GM19240 (cell line): ENCODE measurements around the gene PCBP3.
"Not testable (repeated sequence)": the region's sequence is repeated elsewhere in the genome, so short reads cannot be mapped to it uniquely, and the experiment has no call there.

Experiments
- DNase-seq: peaks from one replicate; pipeline ENCODE4 v3.0.0; 2011; ENCODE audit warnings: low spot score; ENCODE audit not compliant: insufficient read length

Gene PCBP3

DNA sequence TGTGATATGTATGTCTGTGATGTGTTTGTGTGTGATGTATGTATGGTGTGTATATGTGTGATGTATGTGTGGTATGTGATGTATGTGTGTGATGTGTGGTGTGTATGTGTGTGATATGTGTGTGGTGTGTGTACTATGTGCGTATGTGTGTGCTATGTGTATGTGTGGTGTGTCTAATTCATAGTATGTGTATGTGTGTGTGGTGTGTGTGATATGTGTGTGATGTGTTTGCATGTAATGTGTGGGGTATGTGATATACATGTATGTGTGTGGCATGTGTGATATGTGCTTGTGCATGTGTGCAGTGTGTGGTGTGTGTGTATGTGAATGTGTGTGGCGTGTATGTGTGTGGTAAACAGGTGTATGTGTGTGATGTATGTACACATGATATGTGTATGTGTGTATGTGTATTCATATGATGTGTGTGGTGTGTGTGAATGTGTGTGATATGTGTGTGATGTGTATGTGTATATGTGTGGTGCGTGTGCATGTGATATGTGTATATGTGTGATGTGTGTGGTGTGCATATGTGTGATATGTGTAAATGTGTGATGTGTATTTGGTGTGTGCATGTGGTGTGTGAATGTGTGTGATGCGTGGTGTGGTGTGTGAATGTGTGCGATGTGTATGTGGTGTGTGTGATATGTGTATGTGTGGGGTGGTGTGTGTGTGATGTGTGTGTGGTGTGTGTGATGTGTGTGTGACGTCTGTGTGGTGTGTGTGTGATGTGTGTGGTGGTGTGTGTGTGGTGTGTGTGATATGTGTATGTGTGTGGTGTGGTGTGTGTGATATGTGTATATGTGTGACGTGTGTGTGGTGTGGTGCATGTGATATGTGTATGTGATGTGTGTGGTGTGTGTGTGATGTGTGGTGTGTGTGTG lies 8.0 kb upstream of the PCBP3 start:
- no peak for DNase-seq

DNA sequence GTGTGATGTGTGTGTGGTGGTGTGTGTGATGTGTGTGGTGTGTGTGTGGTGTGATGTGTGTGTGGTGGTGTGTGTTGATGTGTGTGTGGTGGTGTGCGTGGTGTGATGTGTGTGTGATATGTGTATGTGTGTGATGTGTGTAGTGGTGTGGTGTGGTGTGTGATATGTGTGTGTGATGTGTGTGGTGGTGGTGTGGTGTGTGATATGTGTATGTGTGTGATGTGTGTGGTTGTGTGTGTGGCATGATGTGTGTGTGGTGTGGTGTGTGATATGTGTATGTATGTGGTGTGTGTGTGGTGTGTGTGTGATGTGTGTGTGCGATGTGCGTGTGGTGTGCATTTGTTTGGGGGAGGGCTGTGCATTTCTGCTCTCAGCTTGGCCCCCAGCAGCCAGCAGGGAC lies 7.1 kb upstream of the PCBP3 start:
- DNase-seq: no peak

DNA sequence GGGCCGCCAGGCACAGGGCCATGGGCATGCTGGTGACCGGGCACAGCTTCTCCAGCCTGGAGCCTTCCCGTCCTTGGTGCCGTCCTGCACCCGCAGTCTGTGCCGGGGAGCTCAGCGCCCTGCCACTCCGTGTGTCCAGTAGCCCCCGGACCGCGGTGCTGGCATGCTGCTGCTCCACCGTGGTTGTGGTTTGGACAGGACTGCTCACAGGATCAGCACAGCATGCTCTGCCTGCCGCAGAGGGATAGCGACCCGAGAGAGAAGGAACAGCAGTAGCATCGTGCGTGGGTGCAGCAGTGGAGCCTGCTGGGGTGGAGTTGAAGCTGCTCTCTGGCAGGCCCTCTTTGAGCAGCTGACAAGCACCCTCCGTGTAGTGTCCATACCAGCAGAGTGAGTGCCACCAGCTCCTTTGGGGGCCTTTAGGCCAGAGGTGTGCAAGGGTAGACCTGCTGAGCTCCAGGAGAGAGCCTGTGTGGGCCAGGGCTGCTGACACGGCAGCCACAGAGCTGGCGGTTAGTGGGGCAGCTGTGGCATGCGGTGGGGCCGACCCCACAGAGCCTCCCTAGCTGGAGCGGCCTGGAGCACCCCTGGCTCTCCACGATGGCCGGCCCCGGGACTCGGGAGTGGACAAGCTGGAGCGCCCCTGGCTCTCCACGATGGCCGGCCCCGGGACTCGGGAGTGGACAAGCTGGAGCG lies 6.4 kb upstream of the PCBP3 start:
- no peak for DNase-seq

DNA sequence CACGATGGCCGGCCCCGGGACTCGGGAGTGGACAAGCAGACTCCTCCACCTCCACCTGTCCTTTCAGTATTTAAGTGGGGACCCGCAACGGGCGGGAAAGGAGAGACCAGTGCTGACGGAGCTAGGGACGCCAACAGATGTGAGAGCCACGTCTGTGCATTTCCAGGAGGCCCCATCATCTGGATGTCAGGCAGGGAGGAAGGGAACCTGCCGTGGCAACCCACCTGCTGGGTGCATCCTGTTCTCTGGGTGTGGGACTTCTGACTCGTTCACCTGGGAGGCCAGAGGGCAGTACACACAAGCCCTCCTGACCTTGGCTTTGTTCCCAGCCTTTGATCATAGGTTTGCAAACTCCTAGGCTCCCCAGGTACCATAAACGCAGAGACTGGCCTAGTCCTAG lies 5.6 kb upstream of the PCBP3 start:
- no peak for DNase-seq

DNA sequence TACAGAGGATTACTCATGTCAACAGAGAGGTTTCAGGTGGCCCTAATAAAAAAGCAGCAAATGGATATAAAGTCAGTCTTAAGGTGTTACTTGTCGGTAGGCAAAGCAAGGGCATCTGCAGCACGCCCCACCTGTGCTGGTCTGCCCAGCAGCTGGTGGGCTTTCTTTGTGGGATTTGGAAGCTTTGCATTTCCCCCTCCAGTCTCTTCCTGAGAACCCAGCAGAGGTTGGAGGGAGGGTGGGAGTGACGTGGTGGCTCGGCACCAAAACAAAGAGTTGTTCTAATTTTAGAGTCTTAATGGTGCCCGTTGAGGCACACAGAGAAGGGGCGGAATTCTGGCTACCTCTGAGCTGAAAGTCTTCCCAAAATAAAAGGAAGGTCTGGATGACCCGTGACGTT lies 4.8 kb upstream of the PCBP3 start:
- no peak for DNase-seq

DNA sequence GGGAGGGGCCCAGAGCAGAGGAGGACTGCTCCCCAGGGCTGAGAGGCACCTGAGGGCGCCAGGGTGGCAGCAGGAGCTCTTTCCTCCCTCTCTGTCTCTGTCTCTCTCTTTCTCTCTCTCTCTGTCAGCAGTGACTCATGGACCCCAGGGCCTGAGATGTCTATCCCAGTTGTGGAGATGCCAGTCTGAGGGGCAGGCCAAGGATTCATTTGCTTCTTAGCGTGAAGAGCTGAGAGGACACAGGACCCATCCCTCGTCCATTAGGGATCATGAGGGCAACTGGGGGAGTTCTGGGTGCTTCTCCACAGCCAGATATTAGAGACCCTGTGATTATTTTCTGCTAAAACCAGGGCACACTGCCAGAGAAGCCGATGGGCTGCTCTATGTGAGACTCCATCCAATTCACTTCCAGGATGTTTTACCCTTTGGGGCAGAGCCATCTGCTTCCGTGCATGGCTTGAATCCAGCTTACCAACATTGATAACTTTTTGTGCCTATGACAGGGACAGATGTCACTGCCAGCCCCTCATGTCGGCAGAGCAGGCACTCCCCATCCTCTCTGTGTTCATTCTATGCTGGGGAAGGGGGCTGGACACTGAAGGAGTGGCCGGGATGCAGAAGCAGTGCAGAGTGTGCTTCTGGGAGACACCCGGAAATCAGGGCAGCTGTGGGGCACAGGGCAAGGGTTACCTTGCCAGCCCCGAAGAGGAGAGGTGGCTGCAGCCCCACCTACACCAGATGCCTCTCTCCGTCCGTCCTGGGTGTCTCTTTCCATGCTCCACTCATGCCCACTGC lies 4.1 kb upstream of the PCBP3 start:
- DNase-seq: no peak

DNA sequence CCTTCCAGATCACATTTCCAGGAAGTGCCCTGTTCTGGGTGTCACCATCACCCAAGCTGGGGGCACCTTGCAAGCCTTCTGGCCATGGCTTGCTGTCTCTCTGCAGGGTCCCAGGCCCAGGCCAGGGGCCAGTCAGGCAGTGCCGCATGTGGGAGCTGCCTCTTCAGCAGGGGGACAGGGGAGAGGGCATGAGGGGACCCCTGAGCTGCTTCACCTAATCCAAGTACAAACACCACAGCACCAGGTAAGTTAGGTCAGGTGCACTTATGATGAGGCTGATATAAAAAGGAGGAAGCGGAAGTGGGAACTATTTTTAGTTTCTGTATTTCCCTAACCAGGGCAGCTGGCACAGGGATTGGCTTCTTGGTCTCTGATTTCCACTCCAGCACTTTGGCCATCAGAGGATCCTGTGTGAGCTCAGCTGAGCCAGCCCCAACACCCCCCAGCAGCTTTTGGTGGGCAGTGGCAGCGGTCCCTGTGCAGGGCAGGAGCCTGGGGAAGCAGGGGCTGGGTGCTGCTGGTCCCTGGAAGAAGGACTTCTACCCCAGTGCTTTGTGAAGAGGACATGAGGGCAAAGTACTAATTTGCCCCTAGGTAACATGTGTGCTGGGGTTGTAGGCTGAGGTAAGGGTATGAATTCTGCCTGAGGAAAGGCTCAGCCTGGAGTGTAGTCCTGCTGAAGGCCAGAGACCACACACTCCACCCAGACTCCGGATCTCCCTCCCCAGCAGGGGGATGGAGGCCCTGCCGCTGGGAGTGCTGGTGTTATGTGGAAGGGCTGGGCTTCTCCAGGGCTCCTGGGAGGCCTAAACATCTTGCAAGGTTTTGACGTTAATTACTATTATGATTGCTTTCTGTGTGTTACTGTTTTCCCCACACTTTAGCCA lies 3.3 kb upstream of the PCBP3 start:
- DNase-seq: no peak

DNA sequence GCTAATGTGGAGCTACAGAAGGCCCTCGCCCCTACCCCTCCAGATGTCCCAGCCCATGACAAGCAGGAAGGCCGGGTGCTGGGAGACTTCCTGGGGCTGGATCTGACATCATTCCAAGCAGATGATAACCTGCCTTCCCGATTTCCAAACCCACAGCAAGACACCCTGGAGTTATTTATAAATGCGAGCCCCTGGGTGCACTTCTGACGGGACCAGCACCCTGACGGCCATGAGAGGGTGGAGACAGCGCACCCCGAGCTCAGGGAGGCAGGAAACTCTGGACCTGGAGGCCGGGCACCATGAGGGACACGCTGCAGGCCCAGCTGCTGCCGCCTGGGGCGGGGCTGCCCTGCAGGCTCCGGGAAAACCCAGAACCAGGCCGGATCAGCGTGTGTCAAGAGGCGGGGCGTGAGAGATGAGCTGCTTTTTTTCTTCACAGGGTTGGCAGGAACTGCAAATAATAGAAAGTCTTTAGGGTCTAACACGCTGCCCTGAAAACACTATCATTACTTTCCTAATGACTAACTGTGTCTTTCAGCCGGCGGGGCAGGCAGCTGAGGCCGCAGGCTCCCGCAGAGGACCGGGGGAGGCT lies 2.5 kb upstream of the PCBP3 start:
- no peak for DNase-seq

DNA sequence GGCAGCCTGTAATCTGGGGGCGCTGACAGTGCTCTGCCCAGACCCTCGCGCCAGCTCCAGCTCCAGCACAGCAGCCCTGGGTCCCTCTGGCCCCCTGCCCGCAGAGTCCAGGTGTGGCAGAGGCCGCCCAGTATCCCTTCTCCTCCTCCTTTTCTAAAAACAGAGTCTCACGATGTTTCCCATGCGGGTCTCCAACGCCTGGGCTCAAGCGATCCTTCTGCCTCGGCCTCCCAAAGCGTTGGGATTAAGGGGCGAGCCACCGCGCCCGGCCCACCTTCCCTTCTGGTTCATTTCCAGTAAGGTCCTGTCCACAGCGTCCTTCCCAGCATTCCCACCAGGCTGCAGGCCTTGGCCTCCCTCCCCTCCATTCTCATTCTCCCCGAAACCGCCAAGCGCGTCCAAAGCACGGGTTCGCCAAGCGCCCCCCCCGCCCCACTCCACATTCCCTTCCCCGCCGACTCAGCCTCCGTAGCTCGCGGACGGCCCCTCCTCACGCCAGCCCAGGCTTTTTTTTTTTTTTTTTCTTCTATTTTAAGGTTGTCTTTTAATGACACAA lies 2.0 kb upstream of the PCBP3 start:
- DNase-seq: no peak

DNA sequence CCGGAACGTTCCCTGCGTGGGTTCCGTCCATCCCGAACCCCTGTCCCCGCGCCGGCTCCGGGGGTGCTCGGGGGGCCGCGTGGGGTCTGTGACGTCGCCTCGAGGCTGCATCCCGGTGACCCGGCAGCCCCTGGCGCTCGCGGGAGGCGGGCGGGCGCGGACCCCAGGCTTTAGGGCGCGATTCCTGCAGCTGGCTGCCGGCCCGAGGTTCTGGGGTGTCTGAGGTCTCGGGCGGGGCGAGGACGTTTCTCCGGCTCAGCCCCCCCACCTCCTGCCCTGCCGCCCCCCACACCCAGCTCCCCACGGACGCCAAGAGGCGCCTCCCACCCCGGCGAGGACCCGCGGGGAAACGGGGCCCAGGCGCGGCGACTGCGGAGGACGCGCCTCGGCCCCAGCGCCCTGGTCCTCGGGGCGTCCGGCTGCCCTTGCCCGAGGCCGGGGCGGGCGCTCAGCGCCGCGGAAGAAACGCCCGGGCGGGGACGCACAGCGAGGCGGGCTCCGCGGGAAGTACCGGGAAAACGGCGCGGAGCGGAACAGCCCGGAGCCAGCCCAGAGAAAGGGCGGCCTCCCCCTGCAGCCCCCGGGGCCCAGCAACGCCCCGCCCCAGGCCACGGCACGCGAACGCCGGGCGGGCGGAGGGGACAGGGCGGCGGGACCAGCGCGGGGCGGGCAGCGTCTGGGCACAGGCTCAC lies 1.3 kb upstream of the PCBP3 start:
- no peak for DNase-seq

DNA sequence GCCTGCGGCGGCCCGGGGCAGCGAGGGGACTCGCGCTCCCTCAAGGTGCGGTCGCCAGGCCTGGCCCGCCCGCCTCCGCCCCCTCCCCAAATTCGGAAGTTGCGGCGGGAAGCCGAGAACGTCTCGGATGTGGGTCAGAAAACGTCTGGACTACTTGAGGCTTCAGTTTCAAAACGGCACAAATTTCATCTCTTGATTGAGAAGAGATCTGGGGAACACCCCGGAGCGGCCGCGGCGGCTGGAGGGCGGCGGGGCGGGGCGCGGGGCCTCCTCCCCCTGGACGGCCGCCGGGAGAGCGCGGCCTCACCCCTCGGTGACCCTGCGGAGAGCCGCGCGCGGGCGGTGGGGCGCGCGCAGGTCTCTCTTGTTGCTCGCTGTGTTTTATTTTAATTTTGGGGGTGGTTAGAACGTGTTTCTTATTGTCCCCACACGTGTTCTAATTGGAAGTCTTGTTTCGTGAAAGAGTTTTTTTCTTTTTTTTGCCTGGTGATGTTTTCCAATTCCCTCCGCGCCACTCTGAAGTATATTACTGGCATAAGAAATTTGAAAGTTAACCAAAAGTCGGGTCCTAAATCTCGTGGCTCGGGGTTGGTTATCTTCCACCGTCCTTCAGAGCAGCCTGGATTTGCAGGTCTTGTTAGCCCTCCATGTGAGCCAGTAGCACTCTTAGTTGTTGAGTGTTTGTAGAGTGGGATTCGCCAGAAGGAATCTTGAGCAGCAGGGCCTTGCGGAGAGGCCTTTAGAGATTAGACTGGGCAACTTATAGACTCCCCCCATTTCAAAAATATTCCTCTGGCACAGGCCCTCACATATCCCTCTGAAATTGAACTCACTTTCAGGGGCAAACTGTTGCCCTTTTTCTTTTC lies 749 bp downstream of the PCBP3 start:
- DNase-seq: no peak

DNA sequence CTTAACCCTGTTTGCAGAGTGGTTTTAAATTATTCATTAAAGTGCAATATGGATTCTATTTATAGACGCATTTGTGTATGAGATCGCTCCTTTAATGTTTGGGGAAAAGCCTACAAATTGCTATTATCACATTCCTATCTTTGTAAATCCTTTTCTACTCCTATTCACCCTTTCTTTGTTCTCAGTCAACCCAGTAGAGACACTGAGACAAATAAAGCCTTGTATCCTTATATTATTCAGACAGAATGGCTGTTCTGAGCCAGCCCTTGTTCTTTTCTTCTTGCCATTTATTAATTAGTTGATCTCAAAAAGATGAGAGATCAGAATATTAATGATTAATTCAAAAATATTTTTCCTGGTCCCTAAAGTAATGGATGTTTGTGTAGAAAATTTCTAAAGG lies 8.4 kb downstream of the PCBP3 start:
- DNase-seq: no peak

DNA sequence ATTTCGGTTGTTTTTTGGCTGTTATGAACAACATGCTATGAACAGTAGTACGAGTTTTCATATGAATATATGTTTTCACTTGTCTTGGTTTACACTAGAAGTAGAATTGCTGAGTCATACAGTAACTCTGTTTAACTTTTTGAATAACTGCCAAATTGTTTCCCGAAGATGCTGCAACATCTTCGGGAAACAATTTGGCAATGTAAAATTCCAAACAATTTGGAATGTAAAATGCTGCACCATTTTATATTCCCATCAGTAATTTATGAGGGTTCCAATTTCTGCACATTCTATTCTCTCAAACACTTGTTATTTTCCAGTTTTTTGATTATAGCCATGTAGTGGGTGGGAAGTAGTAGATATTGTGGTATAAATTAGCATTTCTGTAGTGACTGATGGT lies 11.6 kb downstream of the PCBP3 start:
- DNase-seq: no peak

DNA sequence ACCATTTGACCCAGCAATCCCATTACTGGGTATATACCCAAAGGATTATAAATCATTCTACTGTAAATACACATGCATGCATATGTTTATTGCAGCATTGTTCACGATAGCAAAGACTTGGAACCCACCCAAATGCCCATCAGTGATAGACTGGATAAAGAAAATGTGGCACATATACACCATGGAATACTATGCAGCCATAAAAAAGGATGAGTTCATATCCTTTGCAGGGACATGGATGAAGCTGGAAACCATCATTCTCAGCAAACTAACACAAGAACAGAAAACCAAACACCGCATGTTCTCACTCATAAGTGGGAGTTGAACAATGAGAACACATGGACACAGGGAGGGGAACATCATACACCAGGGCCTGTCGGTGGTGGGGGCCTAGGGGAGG lies 12.6 kb downstream of the PCBP3 start:
- not testable (repeated sequence) for DNase-seq

DNA sequence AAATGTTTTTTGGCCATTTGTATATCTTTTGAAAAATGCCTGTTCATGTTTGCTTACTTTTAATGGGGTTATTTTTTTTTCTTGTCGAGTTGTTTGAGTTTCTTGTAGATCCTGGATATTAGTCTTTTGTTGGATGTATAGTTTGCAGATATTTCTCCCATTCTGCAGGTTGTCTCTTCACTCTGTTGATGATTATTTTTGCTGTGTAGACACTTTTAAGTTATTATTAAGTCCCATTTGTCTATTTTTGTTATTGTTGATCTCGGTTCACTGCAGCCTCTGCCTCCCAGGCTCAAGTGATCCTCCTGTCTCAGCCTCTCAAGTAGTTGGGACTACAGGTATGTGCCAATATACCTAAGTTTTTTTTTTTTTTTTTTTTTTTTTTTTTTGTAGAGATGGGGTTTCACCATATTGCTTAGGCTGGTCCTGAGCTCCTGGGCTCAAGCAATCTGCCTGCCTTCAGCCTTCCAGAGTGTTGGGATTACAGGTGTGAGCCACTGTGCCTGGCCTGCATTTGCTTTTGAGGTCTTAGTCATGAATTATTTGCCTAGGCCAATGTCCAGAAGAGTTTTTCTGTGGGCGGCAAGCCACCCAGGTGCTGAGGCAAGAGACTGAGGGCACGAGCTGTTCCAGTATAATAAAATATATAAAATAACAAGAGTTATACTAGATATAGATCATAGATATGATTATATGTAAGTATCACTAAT lies 18.5 kb downstream of the PCBP3 start:
- DNase-seq: not testable (repeated sequence)

DNA sequence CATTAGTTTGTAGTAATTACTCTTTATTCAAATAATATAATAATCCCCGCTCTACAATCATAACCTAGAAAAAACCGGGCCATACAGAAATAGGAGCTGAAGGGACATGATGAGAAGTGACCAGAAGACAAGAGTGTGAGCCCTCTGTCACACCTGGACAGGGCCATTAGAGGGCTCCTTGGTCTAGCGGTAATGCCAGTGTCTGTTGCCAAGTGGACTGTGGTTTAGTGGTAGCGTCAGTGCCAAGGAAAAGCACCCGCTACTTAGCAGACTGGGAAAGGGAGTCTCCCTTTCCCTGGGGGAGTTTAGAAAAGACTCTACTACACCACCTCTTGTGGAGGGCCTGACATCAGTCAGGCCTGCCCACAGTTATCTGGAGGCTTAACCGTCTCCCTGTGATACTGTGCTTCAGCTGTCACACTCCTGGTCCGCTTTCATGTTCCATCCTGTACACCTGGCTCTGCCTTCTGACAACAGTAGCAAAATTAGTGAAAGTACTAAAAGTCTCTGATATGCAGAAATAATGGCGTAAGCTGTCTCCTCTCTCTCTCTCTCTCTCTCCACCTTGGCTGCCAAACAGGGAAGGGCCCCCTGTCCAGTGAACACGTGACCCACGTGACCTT lies 19.2 kb downstream of the PCBP3 start:
- not testable (repeated sequence) for DNase-seq

DNA sequence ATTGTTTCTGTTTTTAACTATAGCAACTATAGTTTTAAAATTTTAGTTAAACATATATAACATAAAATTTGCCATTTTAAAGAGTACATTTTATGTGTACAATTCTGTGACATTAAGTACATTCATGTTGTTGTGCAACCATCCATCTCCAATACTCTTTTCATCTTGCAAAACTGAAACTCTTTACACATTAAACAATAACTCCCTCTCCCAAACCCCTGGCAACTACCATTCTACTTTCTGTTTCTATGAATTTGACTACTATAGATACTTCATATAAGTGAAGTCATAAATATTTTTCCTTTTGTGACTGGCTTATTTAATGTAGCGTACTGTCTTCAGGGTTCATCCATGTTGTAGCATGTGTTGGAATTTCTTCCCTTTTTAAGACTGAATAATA lies 25.9 kb downstream of the PCBP3 start:
- DNase-seq: no peak

DNA sequence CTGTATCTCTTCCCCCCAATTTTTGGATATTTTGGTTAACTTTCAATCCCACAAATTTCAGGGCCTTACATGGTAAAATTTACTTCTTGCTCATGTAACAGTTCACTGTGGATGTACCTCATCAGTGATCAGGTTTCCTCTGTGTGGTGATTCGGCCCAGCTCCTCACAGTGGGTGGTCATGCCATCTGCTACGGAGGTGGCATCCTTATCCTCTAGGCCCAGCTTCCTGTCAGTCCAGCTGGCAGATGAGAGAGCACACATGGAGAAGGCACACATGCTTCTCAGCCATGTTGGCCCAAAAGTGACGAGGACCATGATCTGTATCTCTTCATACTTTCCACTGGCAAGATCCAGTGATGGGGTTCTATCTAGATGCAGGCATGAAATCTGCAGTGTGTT lies 27.2 kb downstream of the PCBP3 start:
- no peak for DNase-seq
